Hepatocyte (in vitro differentiated cells): Measurements from ENCODE around the gene WNT5B. TPM values are rescaled to one million over a fixed set of nuclear protein-coding genes. Genes with fewer than 3 reads are reported as not detected.

Experiments
- DNase-seq: peaks from one replicate; pipeline ENCODE4 v3.0.0-alpha.2; 2016; ENCODE audit warnings: low spot score
- H2AFZ ChIP-seq: fragments of 200-600 bp; sonication (generic); 2 replicates; pipeline ENCODE4 v1.6.0; 2016; ENCODE audit warnings: antibody characterized with exemption, mild to moderate bottlenecking
- H3K27ac ChIP-seq: fragments of 200-600 bp; sonication (generic); 2 replicates; pipeline ENCODE4 v1.5.1; 2016; ENCODE audit warnings: mild to moderate bottlenecking
- H3K27me3 ChIP-seq: fragments of 200-600 bp; sonication (generic); 2 replicates; pipeline ENCODE4 v1.6.1; 2016
- H3K36me3 ChIP-seq: fragments of 200-600 bp; sonication (generic); replicated peaks from 2 replicates; pipeline ENCODE4 v1.5.1; 2016; ENCODE audit warnings: low read depth; ENCODE audit not compliant: insufficient read depth
- H3K4me1 ChIP-seq: fragments of 200-600 bp; sonication (generic); 2 replicates; pipeline ENCODE4 v1.5.1; 2016; ENCODE audit warnings: mild to moderate bottlenecking, moderate library complexity; ENCODE audit not compliant: insufficient read depth
- H3K4me2 ChIP-seq: fragments of 200-600 bp; sonication (generic); 2 replicates; pipeline ENCODE4 v1.6.0; 2016
- H3K4me3 ChIP-seq: fragments of 200-600 bp; sonication (generic); 2 replicates; pipeline ENCODE4 v1.5.1; 2016; ENCODE audit warnings: mild to moderate bottlenecking
- H3K79me2 ChIP-seq: fragments of 200-600 bp; sonication (generic); 2 replicates; pipeline ENCODE4 v1.6.0; 2017; ENCODE audit warnings: mild to moderate bottlenecking
- H3K9me2 ChIP-seq: fragments of 200-600 bp; sonication (generic); replicated peaks from 2 replicates; pipeline ENCODE4 v1.6.0; 2017; ENCODE audit warnings: mild to moderate bottlenecking; ENCODE audit not compliant: insufficient read depth
- H3K9me3 ChIP-seq: fragments of 200-600 bp; sonication (generic); 2 replicates; pipeline ENCODE4 v1.5.1; 2016; ENCODE audit warnings: low read depth, mild to moderate bottlenecking
- H4K20me1 ChIP-seq: fragments of 200-600 bp; sonication (generic); 2 replicates; pipeline ENCODE4 v1.6.0; 2016; ENCODE audit warnings: mild to moderate bottlenecking; ENCODE audit not compliant: insufficient read depth, poor library complexity, severe bottlenecking
- CTCF ChIP-seq: fragments of 200-600 bp; sonication (generic); IDR thresholded peaks from 2 replicates; pipeline ENCODE4 v1.5.1; 2016; ENCODE audit warnings: antibody characterized with exemption, mild to moderate bottlenecking; ENCODE audit not compliant: poor library complexity
- EZH2 ChIP-seq: fragments of 200-600 bp; sonication (generic); IDR thresholded peaks from 2 replicates; pipeline ENCODE4 v1.6.1; 2016; ENCODE audit warnings: antibody characterized with exemption, mild to moderate bottlenecking, borderline replicate concordance
- EZH2phosphoT487 ChIP-seq: fragments of 200-600 bp; sonication (generic); IDR thresholded peaks from one replicate; pipeline ENCODE4 v1.6.1; 2018; ENCODE audit warnings: antibody characterized with exemption, mild to moderate bottlenecking, low read depth, moderate library complexity; ENCODE audit not compliant: unreplicated experiment, severe bottlenecking
- WGBS: methylation state at CpG from one replicate; pipeline ENCODE4 v1.1.6; 2016; ENCODE audit warnings: low lambda C conversion rate; ENCODE audit errors: missing lambda C conversion rate; 5-methylcytosine and 5-hydroxymethylcytosine counted together
- polyA plus RNA-seq: library from polyadenylated mRNA; unstranded; fragments of >200 nt; fragmentation: Nextera tagmentation; extraction: Ambion mirVana; gene quantifications from 2 replicates; pipeline ENCODE4 v1.2.1, GENCODE V29; 2016
- total RNA-seq: library from RNA; depleted of rRNA; stranded (reverse); fragments of >200 nt; gene quantifications from 2 replicates; pipeline ENCODE4 v1.2.3, GENCODE V29; 2014

WNT5B gene
- total and polyA plus RNA-seq, 2 experiments from 2014 or later: 16.6 to 35.3 TPM

GRCh38 chr12:1618489-1618888 is 10.5 kb upstream of the WNT5B start:
- TF ChIP-seq EZH2phosphoT487 (no peak), CTCF (no peak), EZH2 (no peak)

GRCh38 chr12:1619159-1619558 is 9.9 kb upstream of the WNT5B start:
- Histone ChIP-seq H3K27me3 (no peaks in the 10 kb centered on the region), H3K36me3 (no peaks in the 10 kb centered on the region), H3K4me1 (no peaks in the 10 kb centered on the region), H4K20me1 (no peaks in the 10 kb centered on the region), H3K79me2 (no peaks in the 10 kb centered on the region), H3K4me3 (no peak overlapping the region), H3K27ac (no peak overlapping the region), H3K9me3 (no peaks in the 10 kb centered on the region), H2AFZ (no peak overlapping the region), H3K9me2 (no peaks in the 10 kb centered on the region), H3K4me2 (no peak overlapping the region)
- TF ChIP-seq EZH2phosphoT487 (no peak), EZH2 (no peak), CTCF (no peak)
- 80% methylated on average over 4 of the region's 4 CpGs for WGBS
- DNase-seq: no peak

More at GRCh38 chr12:1618489-1618888, 10.5 kb upstream of the WNT5B start:
- H3K36me3 ChIP-seq: no peaks in the 10 kb centered on the region
- DNase-seq: no peak
- no peaks in the 10 kb centered on the region for H4K20me1 ChIP-seq
- no peak overlapping the region for H3K27ac ChIP-seq
- H2AFZ ChIP-seq: no peak overlapping the region
- H3K4me2 ChIP-seq: no peak overlapping the region
- H3K4me3 ChIP-seq: no peak overlapping the region
- no peaks in the 10 kb centered on the region for H3K79me2 ChIP-seq
- H3K9me3 ChIP-seq: no peaks in the 10 kb centered on the region
- H3K27me3 ChIP-seq: no peaks in the 10 kb centered on the region
- no peaks in the 10 kb centered on the region for H3K9me2 ChIP-seq
- H3K4me1 ChIP-seq: no peaks in the 10 kb centered on the region

GRCh38 chr12:1619587-1619986 is 9.4 kb upstream of the WNT5B start:
- Histone ChIP-seq H3K36me3 (no peaks in the 10 kb centered on the region), H3K79me2 (no peaks in the 10 kb centered on the region), H4K20me1 (no peaks in the 10 kb centered on the region), H3K4me1 (no peaks in the 10 kb centered on the region), H3K27me3 (no peaks in the 10 kb centered on the region), H3K27ac (no peak overlapping the region), H3K9me2 (no peaks in the 10 kb centered on the region), H2AFZ (no peak overlapping the region), H3K4me3 (no peak overlapping the region), H3K4me2 (no peak overlapping the region), H3K9me3 (no peaks in the 10 kb centered on the region)
- 89% methylated on average over 8 of the region's 8 CpGs for WGBS
- no peak for TF ChIP-seq CTCF
- TF ChIP-seq EZH2phosphoT487: no peak
- TF ChIP-seq EZH2: no peak
- DNase-seq: no peak

- Histone ChIP-seq H3K9me2 (no peaks in the 10 kb centered on the region), H2AFZ (no peak overlapping the region), H3K79me2 (no peaks in the 10 kb centered on the region), H3K36me3 (no peaks in the 10 kb centered on the region), H3K27me3 (no peaks in the 10 kb centered on the region), H3K4me3 (no peak overlapping the region), H3K9me3 (no peaks in the 10 kb centered on the region), H3K27ac (no peak overlapping the region), H4K20me1 (no peaks in the 10 kb centered on the region), H3K4me2 (no peak overlapping the region), H3K4me1 (no peaks in the 10 kb centered on the region)
- TF ChIP-seq CTCF (no peak), EZH2 (no peak), EZH2phosphoT487 (no peak)
- 91% methylated on average over 1 of the region's 1 CpG for WGBS
- DNase-seq: no peak
Measured at GRCh38 chr12:1620092-1620491, 8.9 kb upstream of the WNT5B start.
